ENCODE measurements around the gene PIP5K1C.

DNA sequence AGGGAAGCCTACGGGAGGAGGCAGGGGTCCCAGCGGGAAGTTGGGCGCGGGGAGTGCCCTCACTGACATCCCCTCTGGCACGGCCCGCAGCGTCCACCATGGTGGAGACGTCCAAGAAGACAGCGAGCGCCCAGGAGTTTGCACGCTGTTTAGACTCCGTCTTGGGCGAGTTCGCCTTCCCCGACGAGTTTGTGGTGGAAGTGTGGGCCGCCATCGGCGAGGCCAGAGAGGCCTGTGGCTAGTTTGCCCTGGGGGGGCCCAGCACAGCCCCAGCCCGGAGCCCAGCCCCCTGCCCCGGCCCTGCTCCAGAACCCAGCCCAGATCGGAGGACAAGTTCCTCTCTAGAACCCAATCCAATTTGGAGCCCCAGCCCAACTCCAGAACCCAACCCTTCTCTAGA, 110.3 kb downstream of the PIP5K1C start:
- TF ChIP-seq, protein P1, sequence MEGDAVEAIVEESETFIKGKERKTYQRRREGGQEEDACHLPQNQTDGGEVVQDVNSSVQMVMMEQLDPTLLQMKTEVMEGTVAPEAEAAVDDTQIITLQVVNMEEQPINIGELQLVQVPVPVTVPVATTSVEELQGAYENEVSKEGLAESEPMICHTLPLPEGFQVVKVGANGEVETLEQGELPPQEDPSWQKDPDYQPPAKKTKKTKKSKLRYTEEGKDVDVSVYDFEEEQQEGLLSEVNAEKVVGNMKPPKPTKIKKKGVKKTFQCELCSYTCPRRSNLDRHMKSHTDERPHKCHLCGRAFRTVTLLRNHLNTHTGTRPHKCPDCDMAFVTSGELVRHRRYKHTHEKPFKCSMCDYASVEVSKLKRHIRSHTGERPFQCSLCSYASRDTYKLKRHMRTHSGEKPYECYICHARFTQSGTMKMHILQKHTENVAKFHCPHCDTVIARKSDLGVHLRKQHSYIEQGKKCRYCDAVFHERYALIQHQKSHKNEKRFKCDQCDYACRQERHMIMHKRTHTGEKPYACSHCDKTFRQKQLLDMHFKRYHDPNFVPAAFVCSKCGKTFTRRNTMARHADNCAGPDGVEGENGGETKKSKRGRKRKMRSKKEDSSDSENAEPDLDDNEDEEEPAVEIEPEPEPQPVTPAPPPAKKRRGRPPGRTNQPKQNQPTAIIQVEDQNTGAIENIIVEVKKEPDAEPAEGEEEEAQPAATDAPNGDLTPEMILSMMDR (IDR thresholded peaks at IDR 0.05 in 2 of 3, conservative IDR thresholded peaks at IDR 0.05 in 1 of 3; ENCODE audit: borderline replicate concordance in 1 of 3, insufficient read depth in 1 of 3, low read depth in 2 of 3, low read length in 2 of 3), result no peak
- no peak for TF ChIP-seq EGR1 (IDR thresholded peaks at IDR 0.05; ENCODE audit: low read depth)
- TF ChIP-seq, protein P2, sequence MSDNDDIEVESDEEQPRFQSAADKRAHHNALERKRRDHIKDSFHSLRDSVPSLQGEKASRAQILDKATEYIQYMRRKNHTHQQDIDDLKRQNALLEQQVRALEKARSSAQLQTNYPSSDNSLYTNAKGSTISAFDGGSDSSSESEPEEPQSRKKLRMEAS (IDR thresholded peaks at IDR 0.05), result no peak
